Esophagus muscularis mucosa (tissue), 4 donors: ENCODE data around the gene IFI27L2. TPM values are rescaled to one million over a fixed set of nuclear protein-coding genes. Genes with fewer than 3 reads are reported as not detected.

Experiments
- DNase-seq: peaks from one replicate; pipeline ENCODE4 v3.0.0-alpha.2; 2017; ENCODE audit errors: extremely low spot score
- H3K27ac ChIP-seq, 4 donors: fragments of 200-600 bp; sonication (generic); replicated peaks in 1 of 4; 1 replicate in 3 of 4; 2 replicates in 1 of 4; pipeline ENCODE4 v1.5.1; 2016 to 2019; ENCODE audit warnings: mild to moderate bottlenecking in 1 of 4
- H3K27me3 ChIP-seq, 4 donors: fragments of 200-600 bp; sonication (generic); one replicate each; pipeline versions ENCODE4 v1.5.1 to v1.6.0; 2016 to 2019
- H3K36me3 ChIP-seq, 4 donors: fragments of 200-600 bp; sonication (generic); one replicate each; pipeline ENCODE4 v1.5.1; 2016 to 2019
- H3K4me1 ChIP-seq, 4 donors: fragments of 200-600 bp; sonication (generic); one replicate each; pipeline ENCODE4 v1.5.1; 2016 to 2019
- H3K4me3 ChIP-seq, 4 donors: fragments of 200-600 bp; sonication (generic); 1 replicate in 2 of 4; 2 replicates in 2 of 4; pipeline ENCODE4 v1.5.1; 2016 to 2019; ENCODE audit warnings: mild to moderate bottlenecking in 4 of 4, moderate library complexity in 1 of 4
- H3K9me3 ChIP-seq, 4 donors: fragments of 200-600 bp; sonication (generic); 1 replicate in 3 of 4; 2 replicates in 1 of 4; pipeline ENCODE4 v1.5.1; 2016 to 2019
- CTCF ChIP-seq, 3 experiments: fragments of 200-600 bp in 2 of 3; fragments of 450-650 bp in 1 of 3; sonication (generic) in 2 of 3; IDR thresholded peaks; one replicate each; pipeline ENCODE4 v1.5.1; 2017 to 2019; ENCODE audit warnings: antibody characterized with exemption in 3 of 3, mild to moderate bottlenecking in 2 of 3, moderate library complexity in 1 of 3
- EP300 ChIP-seq: sonication (generic); formaldehyde crosslinking; IDR thresholded peaks from one replicate; pipeline ENCODE4 v1.6.1; 2017; ENCODE audit warnings: antibody characterized with exemption
- POLR2A ChIP-seq: fragments of 450-650 bp; IDR thresholded peaks from one replicate; pipeline ENCODE4 v1.6.1; 2017; ENCODE audit warnings: antibody characterized with exemption, moderate library complexity, mild to moderate bottlenecking, low read depth
- POLR2AphosphoS5 ChIP-seq, 2 donors: sonication (generic); formaldehyde crosslinking; IDR thresholded peaks; one replicate each; pipeline ENCODE4 v1.6.1; 2017; ENCODE audit warnings: antibody characterized with exemption in 2 of 2
- WGBS: methylation state at CpG from one replicate; pipeline ENCODE4 v1.1.5; 2018; 5-methylcytosine and 5-hydroxymethylcytosine counted together
- intact Hi-C: fragments of 100-400 bp; cut with DNase I; formaldehyde crosslinking; loops from one replicate; pipeline ENCODE4 v1.15.1; 2023
- total RNA-seq, 4 donors: library from RNA; depleted of rRNA; stranded (reverse); fragments of >200 nt; gene quantifications; one replicate each; pipeline versions ENCODE4 v1.1.0 to v1.2.1, GENCODE V29; 2016

The IFI27L2 gene
- total RNA-seq, 4 donors from 2014 or later: 38.8 to 83.9 (median 64.7) TPM

- H3K4me1 ChIP-seq: peaks cover 49 to 60% (median 53%) of the 10 kb centered on the region in 4 donors
- peak overlapping the region; percentile 78 to 98 (median 91) for H3K4me3 ChIP-seq
- under 1% methylated on average over 15 of the region's 15 CpGs for WGBS
- H3K27ac ChIP-seq: peak overlapping the region; percentile 94 to 96 (median 95)
- intact Hi-C loops: loop anchor here (5.0 to 10.0 kb wide), 2 partner anchors 47 to 1455 kb away; partner anchors contain the start of genes GLRX5 and IFI27L2
- DNase-seq: no peak
- no peaks in the 10 kb centered on the region for H3K27me3 ChIP-seq
- peaks cover 0 to 35% (median 15%) of the 10 kb centered on the region in 4 donors for H3K36me3 ChIP-seq
- H3K9me3 ChIP-seq: peaks cover 0 to 6% (median 2%) of the 10 kb centered on the region in 4 donors
- TF ChIP-seq EP300 (no peak), POLR2AphosphoS5 (IDR thresholded peaks at IDR 0.05) (no peak), CTCF (IDR thresholded peaks at IDR 0.05) (no peak), POLR2A (no peak)
These were observed 49.3 kb downstream of the IFI27L2 start for GRCh38 chr14:94079891-94080620.

GRCh38 chr14:94077823-94078222, 51.6 kb downstream of the IFI27L2 start:
- Histone ChIP-seq H3K27me3 (no peaks in the 10 kb centered on the region), H3K36me3 (peaks cover 0 to 42% (median 15%) of the 10 kb centered on the region in 4 donors), H3K9me3 (peaks cover 0 to 16% (median 6%) of the 10 kb centered on the region in 4 donors), H3K4me1 (peaks cover 49 to 60% (median 53%) of the 10 kb centered on the region in 4 donors), H3K27ac (no peak overlapping the region), H3K4me3 (peak overlapping the region; percentile 78 to 98 (median 91))
- TF ChIP-seq EP300 (no peak), POLR2AphosphoS5 (IDR thresholded peaks at IDR 0.05) (no peak), POLR2A (no peak), CTCF (IDR thresholded peaks at IDR 0.05) (no peak)
- WGBS: 58% methylated on average over 5 of the region's 5 CpGs
- intact Hi-C loops: no loop called here
- no peak for DNase-seq

Other genes starting within 250 kb of the IFI27L2 start
- not detected for gene FAM181A, start 202.3 kb downstream of the IFI27L2 start, total RNA-seq
- gene ASB2, start 153.0 kb downstream of the IFI27L2 start, total RNA-seq: 100 to 1,000 TPM in 3 of 4 donors, 10 to 100 TPM in 1; 53.5 to 164 (median 105) TPM
- gene CCDC197, start 132.3 kb downstream of the IFI27L2 start, total RNA-seq: not detected
- gene OTUB2, start 103.3 kb downstream of the IFI27L2 start, total RNA-seq: under 1 TPM in 3 of 4 donors, not detected in 1; 0.42 to 0.63 (median 0.52) TPM
- gene DDX24, start 48.4 kb downstream of the IFI27L2 start, total RNA-seq: 100 to 1,000 TPM; 142 to 215 (median 176) TPM
- 10 to 100 TPM in 1 of 4 donors, 1 to 10 TPM in 3; 5.8 to 12.9 (median 6.4) TPM for gene IFI27L1, start 48.3 kb downstream of the IFI27L2 start, total RNA-seq
- 100 to 1,000 TPM in 3 of 4 donors, 10 to 100 TPM in 1; 88.0 to 293 (median 180) TPM for gene IFI27, start 18.9 kb downstream of the IFI27L2 start, total RNA-seq
- gene PPP4R4, start 44.7 kb upstream of the IFI27L2 start, total RNA-seq: under 1 TPM in 3 of 4 donors, not detected in 1; 0.19 to 0.83 (median 0.34) TPM
- gene SERPINA10, start 163.7 kb upstream of the IFI27L2 start, total RNA-seq: not detected
- not detected for gene SERPINA6, start 193.7 kb upstream of the IFI27L2 start, total RNA-seq
- gene SERPINA2, start 237.1 kb upstream of the IFI27L2 start, total RNA-seq: not detected